ENCODE results near the gene STAT5B.

- no peak for TF ChIP-seq ATF3 (IDR thresholded peaks at IDR 0.05; ENCODE audit: insufficient read depth, low read depth, low read length)
- no peak for TF ChIP-seq CTCF (IDR thresholded peaks at IDR 0.05; ENCODE audit: control extremely low read depth in 1 of 3, insufficient read depth in 1 of 3, low read depth in 1 of 3, low read length in 3 of 3)
- no peak for TF ChIP-seq EP300 (IDR thresholded peaks at IDR 0.05; ENCODE audit: borderline replicate concordance in 1 of 2, low read depth in 2 of 2, low read length in 2 of 2)
- no peak for TF ChIP-seq USF2 (IDR thresholded peaks at IDR 0.05; ENCODE audit: low read length)
- no peak for TF ChIP-seq PHF8 (conservative IDR thresholded peaks at IDR 0.05; ENCODE audit: low read depth, low read length)
- TF ChIP-seq MAX (IDR thresholded peaks at IDR 0.05), result no peak
- no peak for TF ChIP-seq EZH2 (IDR thresholded peaks at IDR 0.05; ENCODE audit: low read depth, low read length, severe bottlenecking)
- TF ChIP-seq HDAC6 (IDR thresholded peaks at IDR 0.05; ENCODE audit: low read depth, low read length), result no peak
- no peak for TF ChIP-seq POLR2AphosphoS5 (IDR thresholded peaks at IDR 0.05; ENCODE audit: low read depth, low read length)
- no peak for TF ChIP-seq CHD2 (IDR thresholded peaks at IDR 0.05; ENCODE audit: low read length)
- TF ChIP-seq NANOG (IDR thresholded peaks at IDR 0.05; ENCODE audit: insufficient read depth, low read depth, low read length, poor library complexity, severe bottlenecking), result no peak
Measured at GRCh38 chr17:42179335-42179734, 96.9 kb downstream of the STAT5B start.

All from H1 (cell line).